HG03060 (cell line): ENCODE measurements around the gene CHD9NB.

Experiments
- ATAC-seq: cut with Tn5 transposase; IDR thresholded peaks from one replicate; pipeline ENCODE4 v1.9.1; 2021; ENCODE audit warnings: low read depth, moderate number of reproducible peaks; ENCODE audit not compliant: unreplicated experiment

CHD9NB gene

GRCh38 chr16:53036066-53036465 is 16.6 kb downstream of the CHD9NB start:
- no peak for ATAC-seq

- ATAC-seq = no peak
Observed at GRCh38 chr16:53035176-53035942, 17.3 kb downstream of the CHD9NB start.

- no peak for ATAC-seq
Observed at GRCh38 chr16:53034306-53034705, 18.4 kb downstream of the CHD9NB start.

- ATAC-seq = no peak
Observed at GRCh38 chr16:53031323-53031942, 21.3 kb downstream of the CHD9NB start.

- no peak for ATAC-seq
Observed at GRCh38 chr16:53029971-53030370, 22.7 kb downstream of the CHD9NB start.

GRCh38 chr16:53024045-53024444 is 28.7 kb downstream of the CHD9NB start:
- ATAC-seq = no peak

GRCh38 chr16:53022374-53022773 is 30.3 kb downstream of the CHD9NB start:
- no peak for ATAC-seq

GRCh38 chr16:53018834-53019416 is 33.8 kb downstream of the CHD9NB start:
- no peak for ATAC-seq

GRCh38 chr16:53014287-53014686 is 38.4 kb downstream of the CHD9NB start:
- ATAC-seq = no peak

- no peak for ATAC-seq
Observed at GRCh38 chr16:53007095-53007494, 45.6 kb downstream of the CHD9NB start.

GRCh38 chr16:52997922-52998321 is 54.8 kb downstream of the CHD9NB start:
- no peak for ATAC-seq

- no peak for ATAC-seq
Observed at GRCh38 chr16:52994942-52995341, 57.8 kb downstream of the CHD9NB start.

- no peak for ATAC-seq
Observed at GRCh38 chr16:52993179-52993578, 59.5 kb downstream of the CHD9NB start.

GRCh38 chr16:52991572-52991971 is 61.1 kb downstream of the CHD9NB start:
- ATAC-seq = no peak
